Breast epithelium (tissue), 4 donors: ENCODE measurements around the gene TMA16. TPM values are rescaled to one million over a fixed set of nuclear protein-coding genes. Genes with fewer than 3 reads are reported as not detected.

Experiments
- DNase-seq, 2 donors: peaks; one replicate each; pipeline ENCODE4 v3.0.0-alpha.2; 2019; ENCODE audit warnings: low spot score in 2 of 2
- H3K27ac ChIP-seq, 2 donors: fragments of 200-600 bp; sonication (generic) in 1 of 2; one replicate each; pipeline ENCODE4 v1.5.1; 2016 to 2019; ENCODE audit warnings: mild to moderate bottlenecking in 1 of 2
- H3K27me3 ChIP-seq, 2 donors: fragments of 200-600 bp; sonication (generic) in 1 of 2; one replicate each; pipeline versions ENCODE4 v1.5.1 to v1.6.0; 2017 to 2019; ENCODE audit warnings: control low read depth in 1 of 2, mild to moderate bottlenecking in 1 of 2
- H3K36me3 ChIP-seq: fragments of 200-600 bp; one replicate; pipeline ENCODE4 v1.5.1; 2019
- H3K4me1 ChIP-seq, 2 donors: fragments of 200-600 bp; sonication (generic); one replicate each; pipeline ENCODE4 v1.5.1; 2016 to 2019; ENCODE audit warnings: control low read depth in 1 of 2
- H3K4me3 ChIP-seq, 3 donors: fragments of 200-600 bp; sonication (generic); 1 replicate in 2 of 3; 2 replicates in 1 of 3; pipeline ENCODE4 v1.5.1; 2016 to 2019; ENCODE audit warnings: mild to moderate bottlenecking in 3 of 3, moderate library complexity in 2 of 3
- H3K9me3 ChIP-seq, 2 donors: fragments of 200-600 bp; sonication (generic) in 1 of 2; one replicate each; pipeline ENCODE4 v1.5.1; 2016 to 2019; ENCODE audit warnings: control low read depth in 1 of 2
- CTCF ChIP-seq, 3 donors: fragments of 450-650 bp; IDR thresholded peaks; one replicate each; pipeline ENCODE4 v1.5.1; 2016 to 2017; ENCODE audit warnings: antibody characterized with exemption in 3 of 3, mild to moderate bottlenecking in 3 of 3, moderate library complexity in 3 of 3
- POLR2A ChIP-seq: fragments of 450-650 bp; IDR thresholded peaks from one replicate; pipeline ENCODE4 v1.6.1; 2016; ENCODE audit warnings: antibody characterized with exemption, mild to moderate bottlenecking, moderate library complexity
- POLR2AphosphoS5 ChIP-seq, 3 donors: sonication (generic); formaldehyde crosslinking; IDR thresholded peaks; one replicate each; pipeline ENCODE4 v1.6.1; 2017; ENCODE audit warnings: antibody characterized with exemption in 3 of 3
- intact Hi-C: fragments of 100-400 bp; cut with DNase I; formaldehyde crosslinking; loops from one replicate; pipeline ENCODE4 v1.15.1; 2023; ENCODE audit warnings: low total_unique reads
- total RNA-seq, 3 donors: library from RNA; depleted of rRNA; stranded (reverse); fragments of >200 nt; gene quantifications; one replicate each; pipeline ENCODE4 v1.1.0, GENCODE V29; 2016

Gene TMA16
- total RNA-seq, 3 donors from 2014 or later, result 28.2 to 34.7 (median 30.1) TPM

- TF ChIP-seq POLR2A (no peak), POLR2AphosphoS5 (IDR thresholded peaks at IDR 0.05) (no peak), CTCF (IDR thresholded peaks at IDR 0.05) (no peak)
- no peak for DNase-seq
- H3K36me3 ChIP-seq, result no peaks in the 10 kb centered on the region
- no peaks in the 10 kb centered on the region for H3K9me3 ChIP-seq
- no peaks in the 10 kb centered on the region for H3K4me1 ChIP-seq
- intact Hi-C loops, result no loop called here
- H3K4me3 ChIP-seq, result no peak overlapping the region
- no peak overlapping the region for H3K27ac ChIP-seq
- no peaks in the 10 kb centered on the region for H3K27me3 ChIP-seq
Measured at GRCh38 chr4:163467082-163467770, 27.3 kb upstream of the TMA16 start.

GRCh38 chr4:163470391-163470790 is 24.1 kb upstream of the TMA16 start:
- Histone ChIP-seq H3K9me3 (no peaks in the 10 kb centered on the region), H3K4me3 (no peak overlapping the region), H3K4me1 (no peaks in the 10 kb centered on the region), H3K27me3 (no peaks in the 10 kb centered on the region), H3K36me3 (no peaks in the 10 kb centered on the region), H3K27ac (no peak overlapping the region)
- intact Hi-C loops, result no loop called here
- no peak for DNase-seq
- TF ChIP-seq POLR2AphosphoS5 (IDR thresholded peaks at IDR 0.05) (no peak), POLR2A (no peak), CTCF (IDR thresholded peaks at IDR 0.05) (no peak)

GRCh38 chr4:163473130-163473529 is 21.4 kb upstream of the TMA16 start:
- Histone ChIP-seq H3K27ac (no peak overlapping the region), H3K4me1 (no peaks in the 10 kb centered on the region), H3K9me3 (no peaks in the 10 kb centered on the region), H3K36me3 (no peaks in the 10 kb centered on the region), H3K27me3 (no peaks in the 10 kb centered on the region), H3K4me3 (no peak overlapping the region)
- TF ChIP-seq POLR2A (no peak), CTCF (IDR thresholded peaks at IDR 0.05) (no peak), POLR2AphosphoS5 (IDR thresholded peaks at IDR 0.05) (no peak)
- no peak for DNase-seq
- intact Hi-C loops, result no loop called here

GRCh38 chr4:163473576-163473975 is 20.9 kb upstream of the TMA16 start, which contains the start of gene TKTL2:
Gene TKTL2 (minus strand): TSS chr4:163473754. CDS start chr4:163473734, 20 bp downstream.
- Histone ChIP-seq H3K4me3 (no peak within 1 kb of the TSS), H3K9me3 (no peaks in the 10 kb centered on the region), H3K36me3 (no peaks in the 10 kb centered on the region), H3K27ac (no peak within 1 kb of the TSS), H3K27me3 (no peaks in the 10 kb centered on the region), H3K4me1 (no peaks in the 10 kb centered on the region)
- no peak for DNase-seq
- TF ChIP-seq CTCF (IDR thresholded peaks at IDR 0.05), result no peak
- no peak for TF ChIP-seq POLR2AphosphoS5 (IDR thresholded peaks at IDR 0.05)
- no peak for TF ChIP-seq POLR2A
- intact Hi-C loops, result no loop called here

GRCh38 chr4:163474027-163474426 is 20.5 kb upstream of the TMA16 start:
- H3K36me3 ChIP-seq, result no peaks in the 10 kb centered on the region
- intact Hi-C loops, result no loop called here
- no peaks in the 10 kb centered on the region for H3K27me3 ChIP-seq
- H3K9me3 ChIP-seq, result no peaks in the 10 kb centered on the region
- no peaks in the 10 kb centered on the region for H3K4me1 ChIP-seq
- H3K4me3 ChIP-seq, result no peak overlapping the region
- no peak for DNase-seq
- TF ChIP-seq POLR2AphosphoS5 (IDR thresholded peaks at IDR 0.05), result no peak
- TF ChIP-seq CTCF (IDR thresholded peaks at IDR 0.05), result no peak
- H3K27ac ChIP-seq, result no peak overlapping the region
